ENCODE measurements around the gene APOC3. TPM values are rescaled to one million over a fixed set of nuclear protein-coding genes. Genes with fewer than 3 reads are reported as not detected.

Gene APOC3
- total RNA-seq, 1 experiment from 2014 or later: not detected

GRCh38 chr11:116873381-116873780 is 43.7 kb downstream of the APOC3 start:
- no peak overlapping the region for H3K4me3 ChIP-seq
- H3K36me3 ChIP-seq: peaks cover 38% of the 10 kb centered on the region
- no peaks in the 10 kb centered on the region for H3K9me3 ChIP-seq
- H3K27me3 ChIP-seq: no peaks in the 10 kb centered on the region
- DNase-seq: no peak

DNA sequence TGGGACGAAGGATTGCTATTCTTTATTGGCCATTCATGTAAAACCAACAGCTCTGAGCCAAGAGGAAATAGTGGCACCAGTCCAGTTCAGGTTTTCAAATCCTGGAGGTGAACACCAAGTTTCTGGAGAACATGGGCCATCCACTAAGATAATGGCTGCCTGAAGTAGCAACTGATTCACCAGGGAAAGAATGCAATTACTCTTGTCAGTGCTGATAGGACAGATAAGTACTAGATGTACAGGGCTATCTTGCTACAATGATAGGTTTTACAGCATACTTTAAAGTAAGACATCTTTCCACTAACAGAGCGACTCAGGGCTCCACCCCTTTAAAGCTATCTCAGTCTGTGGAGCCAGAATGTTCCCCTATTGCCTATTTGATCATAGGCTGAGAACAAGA is 44.5 kb downstream of the APOC3 start:
- Histone ChIP-seq H3K27me3 (no peaks in the 10 kb centered on the region), H3K36me3 (peaks cover 35% of the 10 kb centered on the region), H3K9me3 (no peaks in the 10 kb centered on the region), H3K4me3 (no peak overlapping the region)
- no peak for DNase-seq

DNA sequence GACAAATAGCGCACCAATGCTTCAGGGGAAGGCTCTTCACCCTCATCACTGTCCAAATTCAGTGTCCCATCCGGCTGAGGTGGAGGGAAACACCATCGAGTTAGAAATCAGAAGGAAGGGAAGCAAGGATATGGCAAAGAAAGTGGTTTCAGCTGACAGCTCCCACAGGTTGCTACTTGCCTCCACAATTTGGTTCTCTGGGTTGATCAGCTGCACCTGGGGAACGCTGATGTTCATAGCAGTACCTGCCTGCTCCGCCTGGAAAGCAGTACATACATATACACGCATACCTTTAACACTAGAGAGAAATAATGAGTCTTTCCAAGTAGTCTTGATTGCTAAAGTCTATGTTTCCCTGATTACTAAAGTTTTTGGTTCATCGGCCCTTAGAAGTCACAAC is 45.5 kb downstream of the APOC3 start:
- Histone ChIP-seq H3K4me3 (no peak overlapping the region), H3K36me3 (peaks cover 26% of the 10 kb centered on the region), H3K27me3 (no peaks in the 10 kb centered on the region), H3K9me3 (no peaks in the 10 kb centered on the region)
- no peak for DNase-seq

DNA sequence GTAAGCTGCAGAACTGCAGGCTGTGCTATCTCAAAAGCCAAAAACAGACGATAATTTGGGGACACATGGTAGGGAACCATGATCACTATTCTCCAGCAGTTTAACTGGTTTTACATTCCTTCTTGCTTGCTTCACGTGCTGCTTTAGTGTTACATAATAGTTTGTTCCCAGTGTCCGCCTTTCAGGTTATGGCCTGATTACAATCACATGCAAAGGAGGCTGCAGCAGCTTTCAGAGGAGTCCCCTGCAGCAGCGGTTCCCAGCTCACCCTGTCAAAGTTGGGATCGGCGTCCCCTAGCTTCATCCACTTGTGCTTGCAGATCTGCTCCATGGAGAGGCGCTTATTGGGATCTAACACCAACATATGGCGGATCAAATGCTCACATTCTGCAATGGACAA is 46.9 kb downstream of the APOC3 start:
- Histone ChIP-seq H3K36me3 (peaks cover 19% of the 10 kb centered on the region), H3K27me3 (no peaks in the 10 kb centered on the region), H3K4me3 (no peak overlapping the region), H3K9me3 (no peaks in the 10 kb centered on the region)
- DNase-seq: no peak

DNA sequence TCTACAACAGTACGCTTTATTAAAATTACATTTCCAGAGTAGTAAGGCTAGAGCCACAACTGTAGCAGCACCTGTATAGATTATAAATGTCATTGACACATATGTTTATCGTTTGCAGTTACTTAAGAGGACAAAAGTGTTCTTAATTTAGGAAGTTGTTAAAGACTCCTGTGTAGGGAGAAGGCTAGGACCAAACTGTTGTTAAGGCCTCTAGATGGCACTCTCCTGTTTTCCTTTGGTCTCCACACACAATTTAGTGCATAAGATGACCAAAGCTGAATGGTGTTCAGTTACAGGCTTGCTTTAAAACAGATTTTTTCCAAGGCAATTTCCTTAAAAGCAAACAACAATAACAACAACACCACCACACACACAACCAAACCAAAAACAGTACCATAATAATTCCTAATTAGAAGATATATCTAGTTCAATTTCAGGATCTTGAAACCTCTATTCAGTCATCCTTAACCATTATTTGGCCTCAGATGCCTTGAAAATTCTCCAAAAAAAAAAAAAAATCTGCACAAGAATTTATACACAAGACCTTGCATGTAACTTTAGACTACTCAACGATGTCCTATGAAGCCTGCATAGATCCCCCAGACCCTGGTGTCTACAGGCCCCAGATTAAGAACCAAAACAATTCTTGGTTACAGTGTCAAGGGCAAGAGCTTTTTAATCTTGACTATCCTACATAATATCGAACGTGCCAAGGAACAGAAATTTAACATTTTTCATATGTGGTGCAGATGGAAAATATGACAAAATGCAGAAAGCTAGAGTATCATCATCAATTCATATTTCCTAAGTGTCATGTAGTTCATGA is 50.3 kb downstream of the APOC3 start:
- H3K9me3 ChIP-seq: no peaks in the 10 kb centered on the region
- H3K36me3 ChIP-seq: peaks cover 3% of the 10 kb centered on the region; the same call in 1 of the 2 replicates
- no peak for DNase-seq
- no peak overlapping the region for H3K4me3 ChIP-seq
- H3K27me3 ChIP-seq: no peaks in the 10 kb centered on the region

- Histone ChIP-seq H3K4me3 (no peak overlapping the region), H3K27me3 (no peaks in the 10 kb centered on the region)
- no peak for DNase-seq
These were observed 51.4 kb downstream of the APOC3 start for GRCh38 chr11:116881143-116881542.

GRCh38 chr11:116882386-116882785 is 52.7 kb downstream of the APOC3 start:
- H3K9me3 ChIP-seq: no peaks in the 10 kb centered on the region
- no peak for DNase-seq
- no peak overlapping the region for H3K4me3 ChIP-seq
- no peaks in the 10 kb centered on the region; the same call in 1 of the 2 replicates for H3K36me3 ChIP-seq
- no peaks in the 10 kb centered on the region for H3K27me3 ChIP-seq

More at GRCh38 chr11:116881143-116881542, 51.4 kb downstream of the APOC3 start:
- H3K9me3 ChIP-seq: no peaks in the 10 kb centered on the region
- no peaks in the 10 kb centered on the region; the same call in 1 of the 2 replicates for H3K36me3 ChIP-seq

Other genes starting within 250 kb of the APOC3 start
- 22.9 and 25.6 TPM in 2 replicates for gene BUD13, start 56.9 kb upstream of the APOC3 start, total RNA-seq (2014; rRNA removed; shearing (Covaris generic); ENCODE audit: low replicate concordance)
- gene ZPR1, start 41.9 kb upstream of the APOC3 start, total RNA-seq (2014; rRNA removed; shearing (Covaris generic); ENCODE audit: low replicate concordance): 65.2 and 86.9 TPM in 2 replicates
- gene APOA5, start 38.0 kb upstream of the APOC3 start, total RNA-seq (2014; rRNA removed; shearing (Covaris generic); ENCODE audit: low replicate concordance): not detected in 2 replicates
- gene APOA4, start 6.6 kb upstream of the APOC3 start, total RNA-seq (2014; rRNA removed; shearing (Covaris generic); ENCODE audit: low replicate concordance): not detected in 2 replicates
- not detected in 2 replicates for gene APOA1, start 7.7 kb downstream of the APOC3 start, total RNA-seq (2014; rRNA removed; shearing (Covaris generic); ENCODE audit: low replicate concordance)